ENCODE data around the gene SCUBE1.

DNA sequence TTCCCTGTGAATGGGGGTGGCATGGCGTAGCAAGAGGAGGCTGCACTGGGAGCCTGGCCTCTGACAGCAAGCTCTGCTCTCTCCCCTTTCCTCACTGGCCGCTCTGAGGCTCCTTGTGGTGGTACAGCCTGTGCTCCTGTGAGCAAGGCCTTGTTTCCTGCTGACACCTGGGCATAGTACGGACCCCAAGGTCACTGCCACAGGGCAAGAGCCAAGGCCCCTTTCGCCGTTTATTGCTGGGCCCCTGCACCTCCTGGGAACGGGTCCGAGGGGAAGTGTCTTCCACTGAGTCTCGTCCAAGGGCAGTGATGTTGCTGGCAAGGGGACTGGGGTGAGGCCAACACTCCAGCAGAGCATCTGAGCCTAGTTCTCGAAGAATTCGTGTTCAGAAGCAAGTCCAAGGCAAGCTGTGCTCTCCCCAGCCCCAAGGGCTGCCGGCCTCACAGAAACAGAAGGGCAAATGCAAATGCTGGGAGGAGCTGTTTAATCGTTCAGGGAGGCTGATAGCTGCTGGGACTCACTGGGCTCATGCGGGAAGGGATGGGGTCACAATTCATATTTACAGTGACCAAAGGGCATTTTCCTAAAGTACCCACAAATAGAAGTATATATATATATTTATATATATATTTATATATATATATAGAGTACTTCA is 140.3 kb downstream of the SCUBE1 start:
- no peak for TF ChIP-seq ZC3H10 (CRISPR knock-in tag; IDR thresholded peaks at IDR 0.05)
- TF ChIP-seq RARB (CRISPR knock-in tag; IDR thresholded peaks at IDR 0.05): no peak
- TF ChIP-seq, protein P1, sequence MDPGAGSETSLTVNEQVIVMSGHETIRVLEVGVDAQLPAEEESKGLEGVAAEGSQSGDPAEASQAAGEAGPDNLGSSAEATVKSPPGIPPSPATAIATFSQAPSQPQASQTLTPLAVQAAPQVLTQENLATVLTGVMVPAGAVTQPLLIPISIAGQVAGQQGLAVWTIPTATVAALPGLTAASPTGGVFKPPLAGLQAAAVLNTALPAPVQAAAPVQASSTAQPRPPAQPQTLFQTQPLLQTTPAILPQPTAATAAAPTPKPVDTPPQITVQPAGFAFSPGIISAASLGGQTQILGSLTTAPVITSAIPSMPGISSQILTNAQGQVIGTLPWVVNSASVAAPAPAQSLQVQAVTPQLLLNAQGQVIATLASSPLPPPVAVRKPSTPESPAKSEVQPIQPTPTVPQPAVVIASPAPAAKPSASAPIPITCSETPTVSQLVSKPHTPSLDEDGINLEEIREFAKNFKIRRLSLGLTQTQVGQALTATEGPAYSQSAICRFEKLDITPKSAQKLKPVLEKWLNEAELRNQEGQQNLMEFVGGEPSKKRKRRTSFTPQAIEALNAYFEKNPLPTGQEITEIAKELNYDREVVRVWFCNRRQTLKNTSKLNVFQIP (CRISPR knock-in tag; IDR thresholded peaks at IDR 0.05; ENCODE audit: borderline replicate concordance, low read depth): no peak
- no peak for TF ChIP-seq ZNF70 (CRISPR knock-in tag; IDR thresholded peaks at IDR 0.05)
- no peak for TF ChIP-seq GLIS3 (CRISPR knock-in tag; IDR thresholded peaks at IDR 0.05)
- TF ChIP-seq, protein P2, sequence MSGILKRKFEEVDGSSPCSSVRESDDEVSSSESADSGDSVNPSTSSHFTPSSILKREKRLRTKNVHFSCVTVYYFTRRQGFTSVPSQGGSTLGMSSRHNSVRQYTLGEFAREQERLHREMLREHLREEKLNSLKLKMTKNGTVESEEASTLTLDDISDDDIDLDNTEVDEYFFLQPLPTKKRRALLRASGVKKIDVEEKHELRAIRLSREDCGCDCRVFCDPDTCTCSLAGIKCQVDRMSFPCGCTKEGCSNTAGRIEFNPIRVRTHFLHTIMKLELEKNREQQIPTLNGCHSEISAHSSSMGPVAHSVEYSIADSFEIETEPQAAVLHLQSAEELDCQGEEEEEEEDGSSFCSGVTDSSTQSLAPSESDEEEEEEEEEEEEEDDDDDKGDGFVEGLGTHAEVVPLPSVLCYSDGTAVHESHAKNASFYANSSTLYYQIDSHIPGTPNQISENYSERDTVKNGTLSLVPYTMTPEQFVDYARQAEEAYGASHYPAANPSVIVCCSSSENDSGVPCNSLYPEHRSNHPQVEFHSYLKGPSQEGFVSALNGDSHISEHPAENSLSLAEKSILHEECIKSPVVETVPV (CRISPR knock-in tag; IDR thresholded peaks at IDR 0.05): no peak
- TF ChIP-seq TOX (CRISPR knock-in tag; IDR thresholded peaks at IDR 0.05; ENCODE audit: borderline replicate concordance): no peak
- TF ChIP-seq PPARA (CRISPR knock-in tag; IDR thresholded peaks at IDR 0.05; ENCODE audit: borderline replicate concordance): no peak

Data from SK-N-SH treated with all-trans-retinoic acid at 6 μM for 48 hours (cell line).